Suppressor macrophage treated with lipopolysaccharide for 1 hour (primary cell): ENCODE results near the gene GINS1.

Source experiments
- DNase-seq, 3 donors: peaks; one replicate each; pipeline ENCODE4 v3.0.0-alpha.2; 2020 to 2022

Gene GINS1

GRCh38 chr20:25478889-25479568, 71.6 kb downstream of the GINS1 start:
- no peak for DNase-seq

- no peak for DNase-seq
Observed at GRCh38 chr20:25479638-25480037, 72.2 kb downstream of the GINS1 start.

GRCh38 chr20:25480156-25480555, 72.7 kb downstream of the GINS1 start:
- DNase-seq: no peak

- no peak for DNase-seq
Observed at GRCh38 chr20:25480797-25481196, 73.3 kb downstream of the GINS1 start.

- no peak for DNase-seq
Observed at GRCh38 chr20:25481235-25481917, 73.9 kb downstream of the GINS1 start.

GRCh38 chr20:25481918-25482253, 74.4 kb downstream of the GINS1 start:
- DNase-seq: no peak

DNA sequence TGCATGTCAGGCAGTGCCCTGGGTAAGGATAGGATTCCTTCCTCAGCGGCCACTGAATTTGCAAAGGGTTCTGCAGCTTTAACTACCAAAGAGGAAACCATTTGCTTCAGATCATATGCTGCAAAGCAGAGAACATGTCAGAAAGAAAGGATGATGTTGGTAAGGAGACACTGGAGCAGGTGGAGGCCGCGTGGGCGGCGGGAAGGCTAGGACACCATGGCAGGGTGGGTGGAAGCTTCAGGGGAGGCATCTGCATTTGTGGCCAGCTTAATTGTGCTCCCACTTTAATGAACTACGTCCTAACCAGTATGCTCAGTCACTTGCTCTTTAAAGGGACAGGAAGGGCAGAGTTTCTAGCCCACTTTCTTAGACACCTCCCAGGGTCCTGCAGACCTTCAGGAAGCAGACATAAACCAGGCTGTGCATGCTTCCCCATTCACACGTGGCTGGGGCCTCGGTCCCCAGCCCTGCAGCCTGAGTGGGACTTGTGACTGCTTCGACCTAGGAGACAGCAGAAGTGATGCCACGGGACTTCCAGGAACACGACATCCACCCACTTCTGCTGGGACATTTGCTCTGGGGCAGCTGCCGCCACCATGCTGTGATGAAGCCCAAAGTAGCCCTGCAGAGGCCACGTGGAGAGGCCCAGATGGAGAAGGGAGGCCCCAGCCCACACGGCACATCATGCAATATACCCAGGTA, 76.1 kb downstream of the GINS1 start:
- peak; percentile 71 to 80 (median 72) for DNase-seq

GRCh38 chr20:25484224-25484846, 76.9 kb downstream of the GINS1 start:
- no peak for DNase-seq

GRCh38 chr20:25484911-25485511, 77.5 kb downstream of the GINS1 start:
- DNase-seq: no peak

GRCh38 chr20:25485872-25486271, 78.4 kb downstream of the GINS1 start:
- no peak for DNase-seq

GRCh38 chr20:25486377-25486776, 78.9 kb downstream of the GINS1 start:
- peak in 1 of 3 donors; percentile 8 for DNase-seq

GRCh38 chr20:25487306-25487705, 79.8 kb downstream of the GINS1 start:
- DNase-seq: no peak

DNA sequence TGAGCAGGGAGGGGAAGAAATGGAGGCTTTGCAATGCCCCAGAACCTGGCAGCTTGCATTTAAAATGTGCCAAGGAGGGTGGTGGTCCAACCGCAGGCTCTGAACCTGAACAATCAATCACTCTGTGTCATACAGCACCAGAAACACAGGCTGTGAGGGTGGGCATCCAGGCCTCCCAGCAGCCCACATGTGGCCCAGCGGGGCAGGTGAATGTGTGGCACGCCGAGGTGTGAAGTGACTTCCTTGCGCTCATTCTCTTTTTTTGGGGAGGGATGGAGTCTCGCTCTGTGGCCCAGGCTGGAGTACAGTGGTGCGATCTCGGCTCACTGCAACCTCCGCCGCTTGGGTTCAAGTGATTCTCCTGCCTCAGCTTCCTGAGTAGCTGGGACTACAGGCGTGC, 80.5 kb downstream of the GINS1 start:
- DNase-seq: no peak

GRCh38 chr20:25489221-25489871, 81.9 kb downstream of the GINS1 start:
- no peak for DNase-seq

- no peak for DNase-seq
Observed at GRCh38 chr20:25490656-25491445, 83.4 kb downstream of the GINS1 start.

DNA sequence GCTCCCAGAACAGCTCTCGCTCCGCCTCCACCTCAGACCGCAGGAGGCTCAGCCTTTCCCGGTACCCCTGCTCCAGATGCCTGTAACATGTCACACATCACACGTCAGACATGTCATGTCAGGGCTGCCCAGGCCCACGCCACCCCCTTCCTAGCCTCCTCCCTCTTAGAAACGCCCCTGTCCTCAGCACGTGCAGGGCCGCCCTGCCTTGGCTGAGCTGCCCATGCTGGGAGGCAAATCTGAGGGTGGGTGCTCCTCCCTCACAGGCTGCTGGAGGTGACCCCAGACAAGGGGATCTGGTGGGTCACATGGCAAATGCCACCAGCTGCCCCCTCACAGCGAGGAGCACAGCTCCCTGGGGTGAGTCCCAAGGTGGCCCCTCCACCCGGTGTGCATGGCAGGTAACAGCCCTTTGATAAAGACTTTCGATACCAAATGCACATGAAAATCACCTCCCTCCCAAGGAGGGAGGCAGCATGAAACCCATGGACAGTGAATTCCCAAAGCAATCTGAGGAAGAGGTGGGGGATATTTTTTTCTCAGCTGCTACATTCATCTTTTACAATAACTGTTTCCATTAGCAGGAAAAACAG, 84.1 kb downstream of the GINS1 start:
- DNase-seq: no peak

GRCh38 chr20:25493137-25493536, 85.7 kb downstream of the GINS1 start:
- no peak for DNase-seq

GRCh38 chr20:25493748-25494505, 86.5 kb downstream of the GINS1 start:
- no peak for DNase-seq

DNA sequence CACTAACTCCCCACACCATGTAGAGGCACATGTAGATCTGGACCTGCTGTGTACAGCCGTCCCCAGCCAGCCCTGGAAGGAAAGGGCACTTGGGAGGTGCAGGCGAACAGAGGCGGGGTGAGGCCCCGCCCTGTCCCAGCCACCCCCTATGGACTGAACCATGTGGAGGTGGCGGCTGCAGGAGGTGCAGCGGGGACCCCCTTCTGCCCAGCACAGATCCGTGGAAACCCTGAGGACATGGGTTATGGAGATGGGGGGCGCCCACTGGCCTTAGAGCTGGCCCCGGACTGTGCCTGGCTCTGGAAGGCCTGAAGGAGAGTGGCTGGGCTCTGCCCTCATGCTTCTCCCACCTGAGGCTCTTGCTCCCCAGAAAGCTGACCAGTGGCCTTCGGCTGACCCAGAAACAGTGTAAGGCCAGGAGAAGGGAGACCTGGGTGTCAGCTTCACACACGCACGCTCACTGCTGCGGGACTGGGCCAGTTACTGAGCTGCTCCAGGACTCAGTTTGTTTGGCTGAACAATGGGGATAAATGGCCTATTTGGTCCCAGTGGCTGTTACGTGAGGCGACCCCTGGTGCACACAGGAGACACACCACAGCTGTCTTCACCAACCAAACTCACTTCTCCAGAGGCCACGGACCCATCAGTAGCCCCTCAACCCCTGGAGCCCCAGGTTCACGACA, 87.2 kb downstream of the GINS1 start:
- no peak for DNase-seq

DNA sequence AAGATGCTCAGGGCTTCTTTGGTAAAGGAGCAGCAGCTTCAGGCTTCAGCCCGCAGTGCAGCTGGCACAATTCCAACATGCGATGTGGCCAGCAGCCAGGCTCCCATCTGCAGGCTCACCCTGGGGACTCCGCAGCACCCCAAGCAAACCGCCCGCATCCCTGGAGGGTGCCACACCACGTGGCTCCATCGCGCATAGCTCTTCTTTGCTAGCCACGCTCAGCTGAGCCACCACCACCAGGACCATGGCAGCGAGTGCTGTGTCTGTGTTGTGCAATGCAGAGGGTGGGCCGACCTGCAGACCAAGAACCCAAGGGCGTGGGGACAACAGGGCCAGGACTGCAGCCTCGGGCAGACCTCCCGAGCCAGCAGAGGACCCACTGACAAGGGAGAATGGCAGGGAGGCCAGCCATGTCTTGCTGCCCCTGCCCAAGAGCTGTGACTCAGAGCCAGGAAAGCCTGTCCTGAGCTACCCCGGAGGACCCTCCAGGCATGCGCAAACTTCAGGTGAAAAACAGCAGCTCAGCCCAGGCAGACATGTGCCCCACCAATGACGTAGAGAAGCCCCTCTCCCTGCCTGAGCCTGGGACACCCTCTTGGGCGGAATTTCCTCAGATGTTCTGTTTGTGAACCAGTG, 87.8 kb downstream of the GINS1 start:
- no peak for DNase-seq
